ENCODE results near the gene CATSPER3. TPM values are rescaled to one million over a fixed set of nuclear protein-coding genes. Genes with fewer than 3 reads are reported as not detected.

CATSPER3 gene
- total RNA-seq, 1 donor from 2014 or later: 0.22 TPM

DNA sequence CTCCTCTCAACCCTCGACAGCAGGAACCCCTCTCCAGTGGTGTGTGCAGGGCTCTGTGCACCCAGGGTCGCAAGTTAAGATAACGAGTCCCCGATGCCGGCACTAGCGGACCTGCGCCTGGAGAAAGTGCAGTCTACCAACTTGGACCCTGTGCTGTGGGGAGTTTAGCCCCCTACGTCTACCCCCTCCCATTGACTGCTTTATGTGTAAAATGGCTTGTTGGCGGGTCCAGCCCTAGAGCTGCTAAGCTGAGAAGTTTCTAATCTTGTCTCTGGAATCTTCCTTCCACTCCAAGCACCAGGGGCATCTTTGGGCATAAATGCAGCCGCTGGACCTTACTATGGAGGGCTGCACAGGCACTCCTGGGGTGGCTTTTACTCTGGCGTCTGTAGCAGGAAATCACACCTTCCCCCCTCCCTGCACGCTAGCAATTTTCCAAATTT lies 73.5 kb downstream of the CATSPER3 start:
- Mint-ChIP-seq H3K36me3 (no peaks in the 10 kb centered on the region), H3K4me1 (ENCODE audit: unreplicated experiment) (no peaks in the 10 kb centered on the region), H3K27me3 (peaks cover 94% of the 10 kb centered on the region), H3K27ac (no peak overlapping the region), H3K9me3 (no peaks in the 10 kb centered on the region), H3K4me3 (peak overlapping the region; percentile 45)
- TF ChIP-seq, protein P1, sequence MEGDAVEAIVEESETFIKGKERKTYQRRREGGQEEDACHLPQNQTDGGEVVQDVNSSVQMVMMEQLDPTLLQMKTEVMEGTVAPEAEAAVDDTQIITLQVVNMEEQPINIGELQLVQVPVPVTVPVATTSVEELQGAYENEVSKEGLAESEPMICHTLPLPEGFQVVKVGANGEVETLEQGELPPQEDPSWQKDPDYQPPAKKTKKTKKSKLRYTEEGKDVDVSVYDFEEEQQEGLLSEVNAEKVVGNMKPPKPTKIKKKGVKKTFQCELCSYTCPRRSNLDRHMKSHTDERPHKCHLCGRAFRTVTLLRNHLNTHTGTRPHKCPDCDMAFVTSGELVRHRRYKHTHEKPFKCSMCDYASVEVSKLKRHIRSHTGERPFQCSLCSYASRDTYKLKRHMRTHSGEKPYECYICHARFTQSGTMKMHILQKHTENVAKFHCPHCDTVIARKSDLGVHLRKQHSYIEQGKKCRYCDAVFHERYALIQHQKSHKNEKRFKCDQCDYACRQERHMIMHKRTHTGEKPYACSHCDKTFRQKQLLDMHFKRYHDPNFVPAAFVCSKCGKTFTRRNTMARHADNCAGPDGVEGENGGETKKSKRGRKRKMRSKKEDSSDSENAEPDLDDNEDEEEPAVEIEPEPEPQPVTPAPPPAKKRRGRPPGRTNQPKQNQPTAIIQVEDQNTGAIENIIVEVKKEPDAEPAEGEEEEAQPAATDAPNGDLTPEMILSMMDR (conservative IDR thresholded peaks at IDR 0.05): no peak
- DNase-seq (ENCODE audit: extremely low spot score, unreplicated experiment): no peak

GRCh38 chr5:135041726-135042125 lies 74.0 kb downstream of the CATSPER3 start:
- H3K36me3 Mint-ChIP-seq: no peaks in the 10 kb centered on the region

DNA sequence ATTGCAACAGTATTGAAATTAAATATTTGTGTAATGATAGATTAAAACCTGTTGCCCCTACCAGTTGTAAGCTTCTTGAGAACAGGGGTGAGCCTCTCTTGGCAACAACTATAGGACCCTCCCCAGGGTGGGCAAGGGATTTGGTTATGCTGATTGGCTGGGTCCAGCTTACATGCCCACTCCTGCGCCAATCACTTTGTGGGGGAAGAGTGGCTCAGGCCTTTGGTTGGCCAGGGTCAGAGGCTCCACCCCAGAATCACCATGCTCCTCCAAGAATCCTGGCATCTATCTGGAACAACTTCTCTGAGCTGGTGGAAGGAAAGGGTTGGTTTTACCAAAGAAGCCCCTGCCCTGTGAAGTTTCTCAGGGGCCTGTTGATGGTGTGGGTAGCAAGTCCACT lies 74.9 kb downstream of the CATSPER3 start:
- Mint-ChIP-seq H3K27me3 (peaks cover 94% of the 10 kb centered on the region), H3K27ac (no peak overlapping the region), H3K9me3 (no peaks in the 10 kb centered on the region), H3K36me3 (no peaks in the 10 kb centered on the region), H3K4me1 (ENCODE audit: unreplicated experiment) (no peaks in the 10 kb centered on the region), H3K4me3 (no peak overlapping the region)
- TF ChIP-seq, protein P1 (conservative IDR thresholded peaks at IDR 0.05): no peak
- DNase-seq (ENCODE audit: extremely low spot score, unreplicated experiment): no peak

More at GRCh38 chr5:135041726-135042125, 74.0 kb downstream of the CATSPER3 start:
- Mint-ChIP-seq H3K27ac (no peak overlapping the region), H3K27me3 (peaks cover 94% of the 10 kb centered on the region), H3K9me3 (no peaks in the 10 kb centered on the region), H3K4me1 (ENCODE audit: unreplicated experiment) (no peaks in the 10 kb centered on the region), H3K4me3 (peak overlapping the region; percentile 45)
- DNase-seq (ENCODE audit: extremely low spot score, unreplicated experiment): no peak
- TF ChIP-seq, protein P1 (conservative IDR thresholded peaks at IDR 0.05): no peak

- no peaks in the 10 kb centered on the region for H3K9me3 Mint-ChIP-seq
- H3K4me3 Mint-ChIP-seq: no peak overlapping the region
- H3K27me3 Mint-ChIP-seq: peaks cover 98% of the 10 kb centered on the region
- no peaks in the 10 kb centered on the region for H3K4me1 Mint-ChIP-seq (ENCODE audit: unreplicated experiment)
- no peak overlapping the region for H3K27ac Mint-ChIP-seq
- TF ChIP-seq, protein P1 (conservative IDR thresholded peaks at IDR 0.05): no peak
- no peaks in the 10 kb centered on the region for H3K36me3 Mint-ChIP-seq
- no peak for DNase-seq (ENCODE audit: extremely low spot score, unreplicated experiment)
Observed at GRCh38 chr5:135045488-135045887, 77.8 kb downstream of the CATSPER3 start.

DNA sequence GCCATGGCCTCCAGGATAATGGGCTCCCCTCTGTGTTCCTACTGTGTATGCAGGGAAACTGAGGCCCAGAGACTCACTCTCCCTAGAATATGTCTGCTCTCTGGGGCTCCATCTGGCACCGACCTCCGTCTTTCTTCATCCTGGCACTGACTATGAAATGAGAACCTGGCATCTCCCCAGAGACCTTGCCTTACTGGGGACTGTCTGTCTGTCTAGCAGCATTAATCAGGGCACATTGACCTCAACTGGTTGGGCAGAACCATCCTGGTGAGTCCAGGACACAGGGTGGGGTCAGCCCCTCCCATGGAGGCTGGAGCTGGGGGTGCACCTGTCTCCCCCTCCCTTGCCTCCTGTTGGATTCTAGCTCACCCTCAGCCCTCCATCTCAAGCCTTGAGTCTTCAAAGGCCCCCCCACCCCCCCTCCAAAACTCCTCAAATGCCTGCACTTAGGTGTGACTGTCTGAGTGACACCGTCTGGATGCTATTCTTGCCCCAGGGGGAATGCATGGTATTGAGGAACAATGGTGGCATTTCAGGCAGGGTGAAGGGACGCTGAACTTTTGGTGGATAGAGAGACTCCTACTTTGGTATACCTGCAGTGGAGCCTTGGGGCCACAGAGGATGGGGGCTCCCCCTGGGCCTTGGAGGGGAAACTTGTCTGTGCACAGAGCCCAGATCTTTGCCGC lies 79.1 kb downstream of the CATSPER3 start:
- H3K27me3 Mint-ChIP-seq: peaks cover 98% of the 10 kb centered on the region
- H3K4me1 Mint-ChIP-seq (ENCODE audit: unreplicated experiment): no peaks in the 10 kb centered on the region
- no peak overlapping the region for H3K4me3 Mint-ChIP-seq
- H3K27ac Mint-ChIP-seq: no peak overlapping the region
- DNase-seq (ENCODE audit: extremely low spot score, unreplicated experiment): no peak
- no peaks in the 10 kb centered on the region for H3K9me3 Mint-ChIP-seq
- H3K36me3 Mint-ChIP-seq: no peaks in the 10 kb centered on the region
- TF ChIP-seq, protein P1 (conservative IDR thresholded peaks at IDR 0.05): no peak
